HG03378 (cell line): Measurements from ENCODE around the gene RFFL.

Experiments used
- ATAC-seq: cut with Tn5 transposase; IDR thresholded peaks from one replicate; pipeline ENCODE4 v1.9.1; 2021; ENCODE audit warnings: mild to moderate bottlenecking, moderate library complexity; ENCODE audit not compliant: unreplicated experiment

Gene RFFL

DNA sequence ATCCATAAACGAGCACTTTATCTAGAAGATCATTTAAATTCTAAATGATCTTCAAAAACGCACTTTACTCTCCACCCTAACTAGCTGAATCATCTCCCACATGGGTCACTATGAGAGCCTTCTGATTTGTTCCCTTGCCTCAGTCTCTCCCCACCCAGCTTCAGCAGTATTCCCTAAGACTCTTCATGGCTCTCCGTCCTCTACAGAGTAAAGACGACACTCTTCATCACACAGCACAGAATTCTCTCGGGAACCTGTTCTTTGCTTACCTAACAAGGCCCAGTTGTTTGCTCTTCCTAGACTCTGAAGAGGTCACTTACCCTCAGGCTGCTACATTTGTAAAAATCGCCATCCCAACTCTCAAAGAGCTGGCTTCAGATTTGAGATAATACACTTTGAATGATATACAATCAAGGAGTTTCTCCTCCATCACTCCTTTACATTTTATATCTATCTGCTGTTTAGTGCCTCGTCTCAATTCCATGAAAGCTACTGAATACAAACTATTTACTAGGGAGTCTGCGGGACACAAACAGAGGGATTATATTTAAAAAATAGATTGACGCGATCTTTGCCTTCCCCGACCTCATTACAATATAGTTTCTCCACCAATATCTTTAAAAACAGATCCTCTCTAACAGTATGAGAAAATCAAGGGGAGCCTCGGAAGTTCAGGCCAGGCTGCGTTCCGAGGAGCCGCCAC is 83.7 kb downstream of the RFFL start:
- ATAC-seq = no peak

DNA sequence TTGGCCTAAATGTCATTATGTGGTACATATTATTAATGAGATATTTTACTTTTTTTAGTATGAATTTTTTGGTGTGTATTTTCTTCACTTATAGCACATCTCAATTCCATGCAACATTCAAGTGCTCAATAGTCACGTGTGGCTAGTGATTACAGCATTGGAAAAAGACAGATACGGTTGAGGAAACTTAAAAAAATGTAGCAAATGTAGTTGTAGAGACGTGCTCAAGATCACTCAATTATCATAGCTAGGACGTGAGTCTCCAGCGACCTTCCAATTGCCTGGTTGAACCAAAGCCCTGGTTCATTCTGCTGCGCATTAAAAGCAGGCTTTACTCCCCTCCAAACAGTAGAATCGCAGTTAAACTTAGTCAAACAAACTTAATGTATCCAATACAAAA is 84.4 kb downstream of the RFFL start:
- ATAC-seq = no peak

DNA sequence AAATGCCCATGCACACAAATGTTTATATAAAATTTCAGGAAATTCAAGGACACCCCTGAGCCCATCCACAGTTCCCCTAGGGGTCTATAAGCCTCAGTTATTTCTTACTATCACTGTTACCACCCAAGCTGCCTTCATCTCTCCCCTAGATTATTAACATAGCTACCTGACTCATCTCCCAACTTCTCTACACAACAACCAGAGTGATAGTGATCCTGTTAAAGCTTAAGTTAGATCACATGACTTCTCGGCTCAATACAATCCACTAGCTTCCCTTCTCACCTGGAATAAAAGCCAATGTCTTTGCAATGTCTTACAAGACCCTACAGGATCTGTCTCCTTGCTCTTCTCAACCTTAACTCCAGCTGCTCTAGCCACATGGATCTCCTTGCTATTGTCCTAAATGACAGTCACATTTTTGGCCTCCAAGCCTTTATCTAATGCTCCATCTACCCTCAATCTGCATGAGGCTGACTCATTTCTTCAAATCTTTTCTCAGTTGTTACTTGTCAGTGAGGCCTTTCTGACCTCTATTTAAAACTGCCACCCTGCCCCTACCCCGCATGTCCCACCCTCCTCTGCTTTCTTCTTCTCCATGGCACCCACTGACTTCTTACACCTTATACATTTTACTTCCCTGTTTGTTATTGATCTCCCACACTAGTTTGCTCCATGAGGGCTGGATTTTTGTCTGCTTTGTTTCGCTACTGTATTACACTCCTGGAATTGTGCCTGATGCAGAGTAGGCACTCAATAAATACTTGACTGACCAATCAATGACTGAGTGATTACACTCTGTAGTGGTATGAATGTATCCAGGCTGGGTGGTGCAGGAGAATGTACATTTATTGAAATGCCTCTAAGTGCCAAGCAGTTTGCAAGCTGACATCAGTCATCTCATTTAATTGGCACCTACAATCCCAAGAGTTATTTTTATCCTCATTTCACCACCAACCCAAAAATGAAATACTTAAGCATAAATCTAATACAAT is 88.4 kb downstream of the RFFL start:
- no peak for ATAC-seq

GRCh38 chr17:34974179-34974578 is 89.3 kb downstream of the RFFL start:
- ATAC-seq = no peak

GRCh38 chr17:34961093-34961911 is 102.2 kb downstream of the RFFL start, which contains the start of the genes CCT6B and ZNF830:
TSS of gene CCT6B (minus strand) at chr17:34961460. CDS start at chr17:34961393, 67 bp downstream.
TSS of gene ZNF830 (plus strand) at chr17:34961540. CDS start at chr17:34961567, 27 bp downstream.
- peak; percentile 88 for ATAC-seq

DNA sequence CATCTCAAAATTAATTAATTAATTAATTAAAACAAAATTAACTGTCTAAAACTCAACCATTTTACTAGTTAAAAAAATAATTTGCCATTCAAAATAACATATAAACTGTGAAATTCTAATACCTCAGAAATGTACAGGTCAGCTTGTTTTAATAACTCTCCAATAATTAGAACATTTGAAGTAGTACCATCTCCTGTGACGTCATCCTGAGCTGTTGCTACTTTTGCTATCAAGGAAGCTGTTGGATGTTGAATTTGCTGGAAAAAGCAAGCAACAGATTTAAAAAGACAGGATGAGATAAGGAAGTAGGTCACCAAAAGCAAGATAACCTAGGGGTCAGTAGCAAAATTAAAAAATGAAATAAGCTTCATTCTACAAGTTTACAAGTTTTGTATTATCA is 105.1 kb downstream of the RFFL start:
- no peak for ATAC-seq
